Activated naive CD4-positive, alpha-beta T cell treated with anti-CD3 and anti-CD28 coated beads, Interleukin-2, amount 10 ng/mL, durations not matched to agents 7 days and 5 days (primary cell): ENCODE measurements around the gene GALNT11.
A peak's percentile ranks its signal among the peaks of the same experiment; 100 is the strongest.
"Not testable (repeated sequence)": the region's sequence is repeated elsewhere in the genome, so short reads cannot be mapped to it uniquely, and the experiment has no call there.

Experiments
- CTCF ChIA-PET: fragments of 350-600 bp; sonication (Branson Sonifier 250); formaldehyde crosslinking; loops from one replicate; lab custom pipeline; 2021; ENCODE audit warnings: antibody characterized with exemption; lab: Charles Lee
- DNase-seq: peaks from one replicate; pipeline ENCODE4 v3.0.0-alpha.2; 2020
- H3K27ac Mint-ChIP-seq: one replicate; pipeline ENCODE4 v1.8.0; 2021; ENCODE audit warnings: mild to moderate bottlenecking, moderate library complexity, mixed read lengths
- H3K27me3 Mint-ChIP-seq: one replicate; pipeline ENCODE4 v1.8.0; 2021; ENCODE audit warnings: mild to moderate bottlenecking, mixed read lengths
- H3K36me3 Mint-ChIP-seq: one replicate; pipeline ENCODE4 v1.8.0; 2021; ENCODE audit warnings: mixed read lengths
- H3K4me1 Mint-ChIP-seq: one replicate; pipeline ENCODE4 v1.8.0; 2021; ENCODE audit warnings: mixed read lengths
- H3K4me3 Mint-ChIP-seq: one replicate; pipeline ENCODE4 v1.8.0; 2021; ENCODE audit warnings: mild to moderate bottlenecking, moderate library complexity, mixed read lengths
- H3K9me3 Mint-ChIP-seq: one replicate; pipeline ENCODE4 v1.8.0; 2021; ENCODE audit warnings: mixed read lengths

GALNT11 gene

DNA sequence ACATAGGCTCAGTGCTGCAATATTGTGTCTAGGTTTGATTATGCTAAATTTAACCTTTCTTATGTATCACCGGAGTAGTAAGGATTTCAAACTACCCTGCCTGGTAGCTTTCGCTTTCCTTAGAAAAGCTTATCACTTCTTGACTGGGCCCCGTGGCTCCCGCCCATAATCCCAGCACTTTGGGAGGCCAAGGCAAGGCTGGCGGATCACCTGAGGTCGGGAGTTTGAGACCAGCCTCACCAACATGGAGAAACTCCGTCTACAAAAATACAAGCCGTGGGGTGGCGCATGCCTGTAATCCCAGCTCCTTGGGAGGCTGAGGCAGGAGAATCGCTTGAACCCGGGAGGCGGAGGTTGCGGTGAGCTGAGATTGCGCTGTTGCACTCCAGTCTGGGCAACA, 49.9 kb downstream of the GALNT11 start:
- CTCF ChIA-PET: not testable (repeated sequence)

DNA sequence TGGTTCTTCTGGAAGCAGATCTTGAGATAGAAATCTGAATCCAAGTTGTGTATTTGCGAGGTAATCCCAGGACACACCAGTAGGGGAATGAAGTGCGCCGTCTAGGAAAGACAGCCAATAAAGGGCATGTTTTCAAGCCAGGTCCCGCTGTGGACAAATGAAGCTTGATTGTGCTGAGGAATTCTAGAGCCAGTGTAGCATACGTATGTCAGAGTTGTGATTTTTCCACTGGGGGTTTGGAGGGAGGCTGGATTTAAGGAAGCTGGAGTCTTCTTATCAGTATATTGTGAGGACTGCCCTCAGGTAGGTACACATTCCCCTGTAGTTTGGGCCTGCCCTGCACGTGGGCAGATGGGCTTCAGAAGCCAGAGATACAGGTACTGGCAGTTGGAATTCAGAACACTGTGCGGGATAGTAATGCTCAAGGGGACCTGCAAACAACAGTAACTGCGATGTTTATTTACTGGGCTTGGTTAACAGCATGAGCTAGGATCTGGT, 50.9 kb downstream of the GALNT11 start:
- no peaks in the 10 kb centered on the region for H3K9me3 Mint-ChIP-seq
- H3K27ac Mint-ChIP-seq: no peak overlapping the region
- DNase-seq: peak; percentile 39
- no peaks in the 10 kb centered on the region for H3K36me3 Mint-ChIP-seq
- peaks cover 25% of the 10 kb centered on the region for H3K4me1 Mint-ChIP-seq
- H3K27me3 Mint-ChIP-seq: no peaks in the 10 kb centered on the region
- CTCF ChIA-PET: no interaction called here
- no peak overlapping the region for H3K4me3 Mint-ChIP-seq

More for the DNA sequence above, 49.9 kb downstream of the GALNT11 start:
- H3K36me3 Mint-ChIP-seq, H3K9me3 Mint-ChIP-seq, H3K27me3 Mint-ChIP-seq, DNase-seq, H3K4me3 Mint-ChIP-seq, H3K27ac Mint-ChIP-seq: not testable (repeated sequence)
- H3K4me1 Mint-ChIP-seq: peaks cover 25% of the 10 kb centered on the region

DNA sequence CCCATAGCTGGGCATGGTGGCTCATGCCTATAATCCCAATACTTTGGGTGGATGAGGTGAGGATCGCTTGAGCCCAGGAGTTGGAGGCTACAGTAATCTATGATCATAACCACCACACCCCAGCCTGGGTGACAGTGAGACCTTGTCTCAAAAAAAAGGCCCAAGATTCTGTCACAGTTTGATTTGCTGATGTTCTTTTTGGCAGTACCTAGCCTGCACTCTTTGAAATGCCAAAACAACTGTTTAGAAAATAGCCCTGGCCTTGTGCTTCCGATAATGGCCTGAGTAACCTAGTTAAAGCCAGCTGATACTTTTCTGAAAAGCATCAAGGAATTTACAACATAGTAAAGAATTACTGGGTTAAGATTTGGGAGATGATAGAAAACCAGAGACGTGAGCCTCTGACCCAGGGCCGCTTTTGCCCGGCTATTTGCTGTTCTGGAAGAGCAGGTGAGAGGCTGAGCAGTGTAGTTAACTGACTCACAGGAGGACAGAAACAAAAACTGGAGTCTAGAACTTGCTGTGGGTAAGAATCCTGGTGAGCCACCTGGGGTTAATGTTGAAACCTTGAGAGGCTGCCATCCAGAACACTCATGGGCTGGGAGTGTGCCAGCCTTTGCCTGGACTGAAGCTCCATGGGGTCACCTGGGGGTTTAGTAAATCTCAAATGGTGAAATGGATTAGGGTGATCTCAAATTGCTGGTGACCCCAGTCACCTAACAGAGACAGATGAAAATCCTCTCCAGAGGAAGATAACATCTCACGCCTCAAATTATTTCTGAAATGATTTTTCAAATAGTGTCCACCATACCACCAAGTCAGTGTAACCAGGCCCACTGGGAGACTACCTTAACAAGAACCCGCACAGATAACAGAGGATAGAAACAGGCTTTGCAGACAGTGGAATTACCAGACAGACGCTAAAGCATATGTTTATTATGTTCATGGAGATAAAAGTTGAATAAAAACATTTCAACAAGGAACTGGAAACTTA, 51.8 kb downstream of the GALNT11 start:
- Mint-ChIP-seq H3K4me3 (no peak overlapping the region), H3K4me1 (peaks cover 25% of the 10 kb centered on the region), H3K27me3 (no peaks in the 10 kb centered on the region), H3K9me3 (no peaks in the 10 kb centered on the region), H3K36me3 (no peaks in the 10 kb centered on the region), H3K27ac (no peak overlapping the region)
- CTCF ChIA-PET: no interaction called here
- DNase-seq: no peak

DNA sequence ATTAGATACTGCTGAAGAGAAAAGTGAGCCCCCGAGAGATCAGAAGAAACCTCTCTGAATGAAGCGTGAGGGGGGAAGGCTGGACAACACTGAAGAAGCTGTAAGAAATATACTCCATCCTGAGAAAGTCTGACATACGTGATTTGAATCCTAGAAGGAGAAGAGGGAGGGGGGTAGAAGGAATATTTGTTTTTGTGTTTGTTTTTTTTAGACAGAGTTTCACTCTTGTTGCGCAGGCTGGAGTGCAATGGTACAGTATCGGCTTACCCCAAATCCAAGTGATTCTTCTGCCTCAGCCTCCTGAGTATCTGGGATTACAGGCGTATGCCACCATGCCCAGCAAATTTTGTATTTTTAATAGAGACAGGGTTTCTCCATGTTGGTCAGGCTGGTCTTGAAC, 52.6 kb downstream of the GALNT11 start:
- H3K4me1 Mint-ChIP-seq: peaks cover 22% of the 10 kb centered on the region
- CTCF ChIA-PET: no interaction called here
- H3K9me3 Mint-ChIP-seq: no peaks in the 10 kb centered on the region
- H3K27ac Mint-ChIP-seq: no peak overlapping the region
- H3K4me3 Mint-ChIP-seq: no peak overlapping the region
- H3K27me3 Mint-ChIP-seq: no peaks in the 10 kb centered on the region
- no peaks in the 10 kb centered on the region for H3K36me3 Mint-ChIP-seq
- no peak for DNase-seq

DNA sequence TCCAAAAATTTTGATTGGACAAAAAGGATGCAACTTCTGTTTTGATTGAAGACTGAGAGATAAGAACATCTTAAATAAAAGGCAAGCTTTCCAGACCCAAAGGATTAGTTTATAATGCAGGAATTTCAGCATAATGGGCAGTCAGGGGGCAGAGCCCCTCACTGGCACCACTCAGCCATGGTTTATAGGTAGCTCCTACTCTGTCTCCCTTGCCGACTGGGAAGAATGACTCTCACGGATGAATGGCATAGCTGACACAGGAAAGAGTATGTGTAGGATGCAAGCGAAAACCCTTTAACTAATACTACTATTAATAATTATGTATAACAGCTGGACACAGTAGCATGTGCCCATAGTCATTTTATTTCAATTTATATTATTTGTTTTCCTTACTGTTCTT, 53.3 kb downstream of the GALNT11 start:
- H3K27ac Mint-ChIP-seq: no peak overlapping the region
- CTCF ChIA-PET: no interaction called here
- H3K4me3 Mint-ChIP-seq: no peak overlapping the region
- no peaks in the 10 kb centered on the region for H3K9me3 Mint-ChIP-seq
- H3K4me1 Mint-ChIP-seq: peaks cover 22% of the 10 kb centered on the region
- H3K27me3 Mint-ChIP-seq: no peaks in the 10 kb centered on the region
- DNase-seq: no peak
- H3K36me3 Mint-ChIP-seq: peaks cover 1% of the 10 kb centered on the region

DNA sequence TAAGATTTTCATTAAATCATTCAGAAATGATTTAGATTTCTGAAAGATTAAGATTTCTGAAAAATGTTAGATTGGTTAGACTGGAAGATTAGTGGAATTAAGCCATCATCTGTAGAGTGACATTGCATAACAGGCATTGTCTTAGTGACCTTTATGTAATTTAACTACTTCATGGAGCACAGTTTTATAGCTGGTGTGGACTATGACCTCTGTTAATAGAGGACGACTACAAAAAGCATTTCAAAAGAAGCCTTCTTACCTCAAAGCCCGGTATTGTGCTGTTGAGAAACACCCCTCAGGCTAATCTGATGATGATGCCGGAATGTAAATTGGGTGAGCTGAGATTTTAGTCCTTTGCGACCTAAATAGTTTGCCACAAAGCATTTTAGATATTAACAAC, 55.6 kb downstream of the GALNT11 start:
- CTCF ChIA-PET: no interaction called here
- Mint-ChIP-seq H3K4me1 (peaks cover 22% of the 10 kb centered on the region), H3K36me3 (peaks cover 7% of the 10 kb centered on the region), H3K9me3 (peaks cover 1% of the 10 kb centered on the region), H3K27ac (no peak overlapping the region), H3K27me3 (no peaks in the 10 kb centered on the region), H3K4me3 (no peak overlapping the region)
- DNase-seq: no peak

DNA sequence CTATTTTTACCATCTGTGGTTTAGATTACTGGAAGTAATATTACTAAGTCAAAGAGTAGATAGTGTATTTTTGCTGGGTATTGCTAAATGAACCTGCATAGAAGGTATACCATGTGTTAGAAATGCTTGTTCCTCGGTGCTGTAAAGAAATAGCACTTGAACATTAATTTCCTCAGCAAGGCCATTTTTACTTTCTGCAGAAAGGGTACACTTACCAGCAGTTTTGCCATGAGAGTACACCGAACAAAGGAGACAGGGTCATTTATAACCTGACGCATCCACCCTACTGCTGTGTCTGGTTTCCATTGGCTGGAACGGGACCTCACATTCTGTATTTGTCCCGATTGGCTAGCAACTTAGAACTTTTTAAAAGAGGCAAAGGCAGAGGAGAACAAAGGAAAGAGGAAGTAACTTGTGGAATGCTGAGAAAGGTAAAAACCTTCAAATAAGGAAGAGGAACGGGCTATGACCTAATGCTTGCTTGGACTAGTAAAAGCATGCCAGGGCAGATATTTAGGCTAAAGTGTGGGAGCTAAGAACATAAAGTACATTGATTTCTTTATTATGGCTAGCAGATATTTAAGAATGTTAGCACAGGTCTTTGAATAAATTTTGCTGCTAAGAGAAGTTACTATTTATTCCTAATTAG, 56.7 kb downstream of the GALNT11 start:
- CTCF ChIA-PET, H3K27me3 Mint-ChIP-seq, H3K36me3 Mint-ChIP-seq, H3K9me3 Mint-ChIP-seq, DNase-seq, H3K27ac Mint-ChIP-seq, H3K4me3 Mint-ChIP-seq: not testable (repeated sequence)
- H3K4me1 Mint-ChIP-seq: peaks cover 20% of the 10 kb centered on the region

DNA sequence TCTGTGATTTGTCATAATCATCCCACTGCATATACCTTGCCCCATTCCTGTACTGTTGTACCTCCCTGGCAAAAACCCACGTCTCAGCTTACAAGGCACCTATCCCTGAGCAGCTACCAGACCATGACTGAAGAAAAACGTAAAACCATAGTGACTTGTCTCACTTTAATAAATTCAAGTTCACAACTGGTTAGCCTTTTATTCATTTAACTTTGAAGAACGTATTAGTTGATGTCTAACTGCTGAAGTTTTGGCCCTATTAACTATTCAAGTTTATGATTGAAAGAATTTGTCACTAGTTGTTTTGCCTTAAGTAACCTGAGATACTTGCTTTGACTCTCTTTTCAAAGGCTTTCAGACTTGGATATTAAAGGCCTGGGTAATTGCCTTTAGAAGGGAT, 59.7 kb downstream of the GALNT11 start:
- Mint-ChIP-seq H3K9me3 (peaks cover 21% of the 10 kb centered on the region), H3K27me3 (no peaks in the 10 kb centered on the region), H3K36me3 (peaks cover 20% of the 10 kb centered on the region), H3K4me1 (no peaks in the 10 kb centered on the region), H3K4me3 (no peak overlapping the region), H3K27ac (no peak overlapping the region)
- DNase-seq: no peak
- CTCF ChIA-PET: no interaction called here

DNA sequence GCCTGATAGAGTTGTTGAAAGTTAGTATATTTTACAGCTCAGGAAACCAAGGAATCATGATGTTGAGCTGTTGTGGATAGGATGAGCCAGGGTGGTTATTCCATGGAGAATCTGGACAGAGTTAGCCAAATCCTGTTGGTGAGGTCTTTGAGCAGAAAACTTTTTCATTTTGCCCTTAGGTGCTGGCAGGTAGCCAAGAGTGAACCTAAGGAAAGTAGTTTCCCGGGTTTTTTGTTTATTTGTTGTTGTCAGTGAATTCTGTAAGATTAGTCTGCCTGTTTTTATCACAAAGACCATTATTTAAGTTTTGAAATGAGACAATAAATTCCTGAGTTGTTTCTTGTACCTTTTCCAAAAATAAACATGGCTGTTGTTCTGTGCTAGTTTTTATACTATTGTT, 61.0 kb downstream of the GALNT11 start:
- no peak overlapping the region for H3K4me3 Mint-ChIP-seq
- H3K27ac Mint-ChIP-seq: no peak overlapping the region
- H3K9me3 Mint-ChIP-seq: peaks cover 21% of the 10 kb centered on the region
- H3K27me3 Mint-ChIP-seq: no peaks in the 10 kb centered on the region
- no peaks in the 10 kb centered on the region for H3K4me1 Mint-ChIP-seq
- CTCF ChIA-PET: no interaction called here
- H3K36me3 Mint-ChIP-seq: peaks cover 23% of the 10 kb centered on the region
- no peak for DNase-seq

DNA sequence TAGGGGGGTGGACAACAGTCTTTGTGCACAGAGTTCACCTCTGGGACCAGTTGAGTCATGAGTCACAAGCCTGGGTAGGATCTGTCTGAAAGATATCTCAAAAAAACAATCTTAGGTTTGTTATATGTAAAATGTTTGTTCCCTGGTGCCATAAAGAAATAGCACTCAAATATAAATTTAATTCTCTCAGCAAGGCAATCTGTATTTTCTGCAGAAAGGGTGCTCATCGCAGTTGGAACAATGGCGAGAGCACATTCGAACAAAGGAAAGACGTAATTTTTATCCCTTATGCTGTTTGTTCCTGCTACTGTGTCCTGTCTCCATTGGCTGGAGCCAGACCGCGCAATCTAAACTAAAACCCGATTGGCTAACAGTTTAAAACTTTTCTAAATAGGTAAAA, 63.7 kb downstream of the GALNT11 start:
- Mint-ChIP-seq H3K27me3 (no peaks in the 10 kb centered on the region), H3K9me3 (peaks cover 21% of the 10 kb centered on the region), H3K27ac (no peak overlapping the region), H3K4me3 (no peak overlapping the region), H3K36me3 (peaks cover 23% of the 10 kb centered on the region), H3K4me1 (no peaks in the 10 kb centered on the region)
- CTCF ChIA-PET: no interaction called here
- DNase-seq: no peak

DNA sequence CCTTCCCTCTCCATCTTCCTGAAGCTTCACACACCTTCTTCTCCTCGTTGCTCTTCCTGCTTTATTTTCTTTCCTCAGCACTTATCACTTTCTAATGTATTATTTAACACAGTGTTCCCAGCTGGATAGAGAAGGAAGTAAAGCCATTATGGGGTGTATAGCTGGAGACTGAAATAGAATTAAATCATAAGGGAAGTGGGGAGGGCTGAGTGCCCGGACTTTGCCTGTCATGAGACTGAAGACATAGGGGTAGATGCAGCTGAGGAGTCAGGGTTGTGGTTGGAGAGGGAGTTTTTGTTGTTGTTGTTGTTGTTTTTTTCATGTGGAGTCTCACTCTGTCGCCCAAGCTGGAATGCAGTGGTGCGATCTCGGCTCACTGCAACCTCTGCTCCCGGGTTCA, 65.3 kb downstream of the GALNT11 start:
- Mint-ChIP-seq H3K9me3 (peaks cover 20% of the 10 kb centered on the region), H3K27ac (no peak overlapping the region), H3K27me3 (no peaks in the 10 kb centered on the region), H3K4me3 (no peak overlapping the region), H3K36me3 (peaks cover 25% of the 10 kb centered on the region), H3K4me1 (no peaks in the 10 kb centered on the region)
- no peak for DNase-seq
- CTCF ChIA-PET: no interaction called here

DNA sequence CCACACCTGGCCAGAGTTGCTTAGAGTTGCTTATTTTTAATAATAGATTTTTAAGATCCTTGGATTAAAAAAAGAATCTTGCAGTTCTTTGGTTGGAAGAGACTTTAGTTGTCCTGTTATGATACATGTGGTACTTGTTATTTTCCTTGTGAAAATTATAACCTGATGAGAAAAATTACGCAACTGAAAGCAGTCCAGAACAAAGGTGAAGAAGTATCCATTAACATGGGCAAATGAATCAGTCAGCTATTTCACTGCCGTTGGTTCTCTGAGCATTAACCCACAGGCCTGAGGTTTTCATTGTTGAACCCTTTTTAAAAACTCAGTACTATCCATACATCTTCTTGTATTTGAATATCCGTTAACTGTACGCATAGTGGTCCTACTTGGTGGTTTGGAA, 68.2 kb downstream of the GALNT11 start:
- peaks cover 12% of the 10 kb centered on the region for H3K9me3 Mint-ChIP-seq
- H3K36me3 Mint-ChIP-seq: peaks cover 22% of the 10 kb centered on the region
- CTCF ChIA-PET: no interaction called here
- no peak overlapping the region for H3K4me3 Mint-ChIP-seq
- H3K27ac Mint-ChIP-seq: no peak overlapping the region
- H3K27me3 Mint-ChIP-seq: no peaks in the 10 kb centered on the region
- H3K4me1 Mint-ChIP-seq: no peaks in the 10 kb centered on the region
- no peak for DNase-seq

DNA sequence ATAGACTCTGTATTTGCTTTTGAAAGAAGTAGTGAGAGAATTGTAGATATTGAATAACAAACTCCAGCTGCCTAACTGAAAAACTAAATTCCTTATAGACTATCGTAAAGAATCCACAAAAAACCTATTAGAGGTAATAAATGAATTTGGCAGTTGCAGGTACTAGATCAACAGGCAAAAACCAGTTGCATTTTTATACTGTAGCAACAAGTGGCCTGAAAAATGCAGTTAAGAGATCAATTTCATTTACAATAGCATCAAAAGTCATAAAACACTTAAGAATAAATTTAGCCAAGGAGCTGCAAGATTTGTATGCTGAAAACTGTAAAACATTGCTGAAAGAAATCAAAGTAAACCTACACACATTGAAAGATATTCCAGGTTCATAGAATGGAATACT, 70.3 kb downstream of the GALNT11 start:
- H3K9me3 Mint-ChIP-seq: no peaks in the 10 kb centered on the region
- CTCF ChIA-PET: interaction anchor here (0.8 kb wide), 1 partner anchor 127 kb away, joined by 4 read pairs; no protein-coding TSS in a partner anchor
- no peak for DNase-seq

DNA sequence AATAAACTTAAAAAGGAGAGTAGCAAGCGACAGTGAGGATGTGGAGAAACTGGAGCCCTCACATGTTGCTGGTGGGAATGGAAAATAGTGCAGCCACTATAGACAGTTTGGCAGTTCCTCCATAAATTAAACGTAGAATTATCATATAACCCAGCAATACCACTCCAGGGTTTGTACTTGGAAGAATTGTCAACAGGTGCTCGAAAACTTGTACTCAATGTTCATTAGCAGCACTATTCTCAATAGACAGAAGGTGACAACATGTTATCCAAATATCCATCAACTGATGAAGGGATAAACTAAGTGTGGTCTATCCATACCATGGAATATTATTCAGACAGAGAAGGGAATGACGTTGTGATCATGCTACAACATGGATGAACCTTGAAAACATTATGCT, 71.9 kb downstream of the GALNT11 start:
- Mint-ChIP-seq H3K4me1 (no peaks in the 10 kb centered on the region), H3K36me3 (peaks cover 16% of the 10 kb centered on the region), H3K27me3 (no peaks in the 10 kb centered on the region), H3K4me3 (no peak overlapping the region), H3K27ac (no peak overlapping the region), H3K9me3 (no peaks in the 10 kb centered on the region)
- CTCF ChIA-PET: no interaction called here
- no peak for DNase-seq

More for the DNA sequence above, 70.3 kb downstream of the GALNT11 start:
- peaks cover 11% of the 10 kb centered on the region for H3K36me3 Mint-ChIP-seq
- H3K4me1 Mint-ChIP-seq: no peaks in the 10 kb centered on the region
- no peak overlapping the region for H3K27ac Mint-ChIP-seq
- H3K4me3 Mint-ChIP-seq: no peak overlapping the region
- no peaks in the 10 kb centered on the region for H3K27me3 Mint-ChIP-seq

DNA sequence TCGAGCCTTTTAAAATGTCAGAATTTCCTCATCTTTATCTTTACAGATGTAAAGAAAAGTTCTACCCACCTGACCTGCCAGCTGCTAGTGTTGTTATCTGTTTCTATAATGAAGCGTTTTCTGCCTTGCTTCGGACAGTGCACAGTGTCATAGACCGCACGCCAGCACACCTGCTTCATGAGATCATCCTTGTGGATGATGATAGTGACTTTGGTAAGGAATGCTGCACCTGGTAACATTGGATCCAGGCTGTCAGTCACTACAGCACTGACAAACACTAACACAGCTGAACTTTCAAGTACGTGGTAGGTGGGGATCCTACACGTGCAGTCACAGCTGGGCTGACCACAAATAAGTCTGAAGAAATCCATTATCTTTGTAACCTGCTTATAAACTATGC, 77.6 kb downstream of the GALNT11 start:
- CTCF ChIA-PET: no interaction called here
- no peak overlapping the region for H3K27ac Mint-ChIP-seq
- H3K9me3 Mint-ChIP-seq: no peaks in the 10 kb centered on the region
- H3K27me3 Mint-ChIP-seq: no peaks in the 10 kb centered on the region
- H3K36me3 Mint-ChIP-seq: peaks cover 17% of the 10 kb centered on the region
- no peak overlapping the region for H3K4me3 Mint-ChIP-seq
- no peak for DNase-seq
- no peaks in the 10 kb centered on the region for H3K4me1 Mint-ChIP-seq
